HG02852 (cell line): ENCODE results near the gene NLN.
"Not testable (repeated sequence)": the region's sequence is repeated elsewhere in the genome, so short reads cannot be mapped to it uniquely, and the experiment has no call there.

Experiments
- ATAC-seq: cut with Tn5 transposase; IDR thresholded peaks from one replicate; pipeline ENCODE4 v1.9.1; 2021; ENCODE audit warnings: mild to moderate bottlenecking, moderate library complexity; ENCODE audit not compliant: unreplicated experiment

Gene NLN

GRCh38 chr5:65769539-65769938, 47.5 kb downstream of the NLN start:
- ATAC-seq = no peak

GRCh38 chr5:65771266-65771665, 49.3 kb downstream of the NLN start:
- ATAC-seq = no peak

GRCh38 chr5:65772963-65773362, 51.0 kb downstream of the NLN start:
- not testable (repeated sequence) for ATAC-seq

GRCh38 chr5:65774346-65774745, 52.3 kb downstream of the NLN start:
- no peak for ATAC-seq

- ATAC-seq = no peak
Measured at GRCh38 chr5:65775476-65775875, 53.5 kb downstream of the NLN start.

GRCh38 chr5:65776441-65777141, 54.6 kb downstream of the NLN start:
- ATAC-seq = no peak

GRCh38 chr5:65778126-65778525, 56.1 kb downstream of the NLN start:
- no peak for ATAC-seq

- peak; percentile 62 for ATAC-seq
Measured at GRCh38 chr5:65779643-65780042, 57.6 kb downstream of the NLN start.

- ATAC-seq = not testable (repeated sequence)
Measured at GRCh38 chr5:65788296-65788695, 66.3 kb downstream of the NLN start.

GRCh38 chr5:65790371-65791163, 68.6 kb downstream of the NLN start:
- no peak for ATAC-seq

GRCh38 chr5:65791712-65792673, 70.0 kb downstream of the NLN start:
- no peak for ATAC-seq

GRCh38 chr5:65796269-65796668, 74.3 kb downstream of the NLN start:
- ATAC-seq = no peak

GRCh38 chr5:65796751-65797316, 74.8 kb downstream of the NLN start:
- ATAC-seq = no peak

GRCh38 chr5:65797481-65797880, 75.5 kb downstream of the NLN start:
- ATAC-seq = no peak

GRCh38 chr5:65799857-65800256, 77.9 kb downstream of the NLN start:
- ATAC-seq = no peak

GRCh38 chr5:65800775-65801174, 78.8 kb downstream of the NLN start:
- no peak for ATAC-seq

GRCh38 chr5:65801352-65801783, 79.4 kb downstream of the NLN start:
- no peak for ATAC-seq

- no peak for ATAC-seq
Measured at GRCh38 chr5:65802080-65802479, 80.1 kb downstream of the NLN start.

- ATAC-seq = no peak
Measured at GRCh38 chr5:65802820-65803219, 80.8 kb downstream of the NLN start.

- no peak for ATAC-seq
Measured at GRCh38 chr5:65803699-65804391, 81.8 kb downstream of the NLN start.
